Midbrain (tissue), 1 donor: Measurements from ENCODE around the gene VPS13D.

Source experiments
- DNase-seq: peaks from one replicate; lab custom pipeline; 2025; lab: John Stamatoyannopoulos, UW

The VPS13D gene

DNA sequence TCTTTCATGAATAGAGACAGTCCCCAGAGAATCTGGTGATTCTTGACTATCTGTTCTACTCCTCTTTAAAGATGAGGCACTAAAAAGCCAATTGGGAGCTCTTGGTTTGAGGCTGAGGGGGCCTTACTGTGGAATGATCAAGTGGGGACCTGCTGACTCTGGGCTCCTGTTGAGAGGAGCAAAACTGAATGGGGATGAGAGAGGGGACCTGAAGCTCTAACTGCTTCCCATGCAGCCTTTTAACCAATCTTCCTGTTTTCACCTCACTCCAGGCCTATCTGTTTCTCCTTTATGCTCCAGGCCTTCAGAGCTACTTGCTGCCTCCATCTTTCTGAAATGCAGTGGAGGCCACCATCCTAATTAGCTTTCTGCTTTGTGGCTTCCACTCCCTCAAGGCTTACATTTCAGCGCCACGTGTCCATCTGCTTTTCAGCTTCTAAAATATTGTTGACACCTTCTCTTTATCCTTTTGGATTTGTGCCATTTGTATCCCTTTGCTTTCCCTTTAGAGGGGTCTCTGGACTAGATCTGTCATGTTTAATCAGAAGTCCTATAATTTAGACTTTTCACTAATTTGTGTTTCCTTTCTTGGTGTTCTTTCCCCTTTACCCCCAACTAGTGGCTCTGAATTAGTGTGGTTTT lies 242.4 kb downstream of the VPS13D start:
- DNase-seq, result no peak

DNA sequence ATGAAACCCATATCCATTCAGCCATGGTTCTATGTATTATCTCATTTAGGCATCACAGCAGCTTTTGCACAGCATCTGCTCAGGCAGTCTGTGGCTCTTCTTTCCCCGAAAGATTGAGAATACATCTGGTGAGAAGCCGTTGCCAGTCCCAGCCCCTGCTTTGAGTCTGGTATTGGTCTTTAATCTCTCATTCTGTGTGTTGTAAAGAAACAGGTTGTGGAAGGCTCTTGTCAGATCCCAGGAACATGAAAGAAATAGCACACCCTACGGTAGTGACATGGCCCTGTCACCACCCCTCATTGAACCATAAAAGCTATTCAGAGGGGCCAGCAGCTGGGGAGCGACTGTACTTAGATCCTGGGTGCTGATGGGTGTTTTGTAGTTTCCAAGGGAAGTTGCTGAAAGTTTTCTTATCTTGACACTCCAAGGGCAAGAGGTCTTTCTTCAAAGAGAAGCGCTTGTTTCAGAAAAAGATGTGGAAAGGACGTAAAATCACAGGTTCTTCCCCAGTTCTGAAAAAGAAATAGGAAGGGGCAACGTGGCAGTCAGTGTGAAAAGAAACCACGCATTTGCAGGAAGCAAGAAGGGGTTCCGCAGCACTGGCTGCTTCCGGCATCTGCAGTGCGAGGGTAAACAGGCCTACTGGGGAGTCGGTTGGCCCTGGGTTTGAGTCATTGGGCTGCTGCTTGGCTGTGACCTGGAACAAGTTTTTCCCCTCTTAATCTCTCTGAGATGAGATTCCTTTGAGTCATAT lies 243.1 kb downstream of the VPS13D start:
- no peak for DNase-seq

DNA sequence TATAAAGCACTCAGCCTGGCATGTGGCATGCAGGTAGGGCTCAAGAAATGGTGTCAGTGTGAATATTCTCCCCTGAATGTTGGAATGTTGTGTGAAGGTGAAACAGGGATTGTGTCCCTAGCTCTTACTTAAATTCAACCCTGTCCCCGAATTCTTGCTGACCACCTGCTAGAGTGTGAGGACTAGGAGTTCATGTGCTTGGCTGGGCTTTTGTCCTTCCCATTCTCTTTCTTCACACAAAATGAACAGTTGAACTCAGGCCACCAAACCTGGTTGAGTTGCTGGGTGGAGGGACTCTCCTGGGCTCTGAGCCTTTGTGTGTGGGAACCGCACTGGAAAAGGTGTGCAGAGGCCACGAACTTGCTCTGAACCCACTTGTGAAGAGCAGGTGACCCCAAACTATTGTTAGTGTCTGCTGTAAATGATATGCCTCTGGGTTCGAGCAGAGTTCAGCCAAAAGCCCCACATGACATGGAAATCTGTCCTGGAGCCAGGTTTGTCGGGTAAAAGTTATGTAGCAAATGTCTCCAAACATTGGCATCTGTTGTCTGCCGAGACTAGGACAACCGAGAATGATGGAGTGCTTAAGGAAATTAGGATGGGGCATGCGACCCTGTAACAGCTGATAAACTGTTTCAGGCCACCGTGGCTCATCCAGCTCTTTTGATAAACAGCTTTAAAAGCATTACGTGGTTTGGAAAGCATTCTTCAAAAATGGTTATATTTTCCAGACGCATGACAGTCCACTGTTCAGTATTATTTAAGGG lies 243.9 kb downstream of the VPS13D start:
- no peak for DNase-seq

DNA sequence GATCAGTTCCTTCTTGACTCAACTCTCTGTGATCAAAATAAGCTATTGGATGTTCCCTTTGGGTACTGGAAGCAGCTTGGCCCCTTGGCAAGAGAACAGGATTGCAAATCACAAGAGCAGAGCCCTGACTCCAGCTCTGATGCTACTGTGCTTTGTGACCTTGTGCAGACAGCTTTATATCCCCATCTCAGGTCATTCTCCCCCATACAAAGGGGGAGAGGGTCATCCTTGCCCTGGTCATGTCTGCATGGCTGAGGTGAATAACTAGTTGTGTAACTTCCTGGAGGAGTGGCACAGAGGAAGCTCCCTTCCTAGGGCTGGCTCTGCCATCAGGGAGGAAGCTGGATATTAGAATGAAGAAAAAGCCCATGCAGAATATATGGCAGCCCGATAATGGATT lies 245.3 kb downstream of the VPS13D start:
- DNase-seq, result no peak

DNA sequence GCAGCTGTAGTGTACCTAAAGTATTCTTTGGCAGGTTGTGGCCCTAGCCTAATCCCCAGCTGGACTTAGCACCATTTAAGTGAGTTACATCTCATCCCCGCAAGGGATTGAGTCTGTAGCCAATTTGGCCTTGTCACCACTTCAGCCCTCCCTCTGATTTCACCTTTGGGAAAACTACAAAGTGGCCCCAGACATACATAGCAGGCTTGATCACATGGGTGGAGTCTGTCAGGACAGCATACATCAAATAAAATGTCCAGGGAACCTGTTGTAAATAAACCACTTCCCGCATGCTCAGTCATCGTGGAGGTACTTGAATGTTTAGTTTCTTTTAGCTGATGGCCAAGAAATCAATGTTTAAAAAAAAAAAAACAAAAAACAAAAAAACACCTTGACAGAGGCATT lies 245.7 kb downstream of the VPS13D start:
- DNase-seq, result no peak

DNA sequence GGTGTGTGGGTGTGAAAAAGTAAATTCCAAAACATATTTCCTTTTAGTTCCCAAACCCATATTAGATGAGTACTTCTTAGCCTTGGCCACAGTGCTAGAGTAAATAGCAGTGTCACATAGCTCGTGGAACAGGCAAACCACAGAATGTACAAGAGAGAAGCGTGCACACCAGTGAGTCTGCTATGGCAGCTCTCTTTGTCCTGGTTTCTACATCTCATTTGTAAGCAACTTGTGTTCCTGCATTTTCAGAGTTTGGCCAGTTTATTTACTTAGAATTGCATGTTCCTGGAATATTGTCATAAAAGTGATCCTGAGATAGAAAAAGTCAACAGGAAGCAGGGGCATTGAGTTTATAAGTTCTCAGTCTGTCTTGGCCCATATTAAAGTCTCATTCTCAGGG lies 246.1 kb downstream of the VPS13D start:
- DNase-seq, result no peak

DNA sequence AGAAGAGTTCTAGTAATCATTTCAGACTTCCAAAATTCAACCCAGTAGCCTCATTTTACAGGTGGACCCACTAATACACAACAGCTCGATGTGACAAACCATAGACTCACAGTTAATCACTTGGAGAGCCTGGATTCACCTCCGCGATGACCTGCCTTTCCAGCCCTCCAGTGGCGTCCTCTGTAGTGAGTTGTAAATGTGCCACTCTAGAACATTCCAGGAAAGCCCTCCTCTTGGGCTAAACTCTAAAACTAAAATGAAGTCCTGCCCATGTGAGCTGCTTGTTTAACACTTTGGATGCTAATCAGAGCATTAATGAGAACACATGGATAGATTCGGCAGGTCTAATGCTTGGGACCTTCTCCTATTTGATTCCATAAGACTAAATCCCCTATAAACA lies 247.5 kb downstream of the VPS13D start:
- no peak for DNase-seq

DNA sequence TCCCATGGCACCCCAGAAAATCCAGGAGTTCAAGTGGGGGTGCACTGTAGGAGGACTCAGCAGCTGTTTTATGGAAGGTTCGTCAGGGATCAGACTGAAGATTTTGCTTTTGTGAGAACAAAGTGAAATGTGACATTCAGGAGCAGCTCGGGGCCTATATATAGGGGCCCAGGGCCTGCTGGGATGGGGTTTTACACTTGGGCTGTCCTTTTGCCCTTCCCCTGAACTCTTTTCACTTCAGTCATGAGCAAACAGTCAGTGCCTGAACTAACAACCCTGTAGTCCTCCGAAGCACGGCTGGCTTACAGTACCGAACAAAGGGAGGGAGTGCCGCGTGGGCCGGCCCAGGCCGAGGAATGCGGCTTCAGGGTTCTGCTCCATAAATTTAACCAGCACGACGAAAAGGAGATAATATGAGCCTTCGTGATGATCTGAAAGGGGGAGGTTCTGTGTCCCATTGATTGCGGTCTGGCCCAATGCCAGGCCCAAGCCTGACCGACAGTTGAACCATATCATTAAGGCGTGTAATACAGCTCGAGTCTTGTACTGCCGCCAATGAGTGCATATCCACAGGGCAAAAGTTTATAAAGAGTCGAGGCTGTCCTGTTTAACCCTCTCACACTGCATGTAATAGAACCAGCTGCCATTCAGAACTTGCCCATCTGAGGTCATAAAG lies 248.2 kb downstream of the VPS13D start:
- no peak for DNase-seq

DNA sequence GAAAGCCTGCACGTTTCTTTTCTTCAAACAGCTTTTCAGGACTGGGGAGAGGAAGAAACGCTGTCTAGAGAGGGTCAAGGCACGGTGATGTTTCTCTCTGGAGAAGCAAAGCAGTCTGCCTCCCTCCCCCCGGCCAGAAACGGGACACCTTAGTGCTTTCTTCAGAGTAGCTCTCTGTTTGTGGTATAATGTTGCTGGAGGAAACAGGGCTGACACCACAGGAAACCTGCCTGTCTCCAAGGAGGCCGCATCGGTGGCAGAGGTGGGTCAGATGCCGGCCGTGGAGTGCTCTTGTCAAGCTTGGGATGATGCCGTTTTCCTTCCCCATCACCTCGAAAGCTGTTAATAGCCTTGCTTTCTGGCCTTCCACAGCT lies 248.8 kb downstream of the VPS13D start:
- no peak for DNase-seq

DNA sequence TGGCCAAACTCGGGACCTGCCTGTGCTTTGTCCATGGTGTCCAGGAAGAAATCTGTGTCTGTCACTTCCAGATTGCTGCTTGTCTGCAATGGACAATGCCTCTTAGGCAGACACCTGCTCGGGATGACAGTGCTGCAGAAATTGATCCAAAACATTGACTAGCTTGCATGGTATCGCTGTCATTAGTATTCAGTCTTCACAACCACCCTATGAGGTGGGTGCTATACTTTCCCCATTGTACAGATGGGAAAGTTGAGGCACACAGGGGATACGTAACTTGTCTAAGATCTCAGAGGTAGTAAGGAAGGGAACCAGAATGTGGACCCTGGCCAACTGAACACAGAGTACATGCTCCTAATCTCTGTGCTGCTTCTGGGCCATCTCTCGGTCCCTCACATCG lies 249.5 kb downstream of the VPS13D start:
- DNase-seq, result no peak

DNA sequence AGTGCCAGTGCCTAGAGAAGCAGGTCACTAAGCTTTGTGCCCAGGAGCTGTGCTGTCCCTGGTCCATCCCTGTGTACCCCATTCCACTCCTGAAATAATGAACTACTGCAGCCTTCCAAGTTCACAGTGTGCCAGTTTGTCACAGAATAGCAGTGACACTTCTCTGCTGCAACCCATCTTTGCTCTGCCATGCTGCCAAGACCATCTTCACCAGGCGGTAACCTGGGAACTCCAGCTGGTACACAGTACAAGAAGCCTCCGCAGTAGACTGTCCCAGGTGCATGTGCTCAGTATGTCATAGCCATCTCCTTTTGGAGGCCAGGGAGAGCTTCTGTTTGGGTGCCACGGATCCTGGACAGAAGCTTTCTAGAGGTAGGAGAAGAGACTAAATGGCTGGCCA lies 250.2 kb downstream of the VPS13D start:
- DNase-seq, result no peak

DNA sequence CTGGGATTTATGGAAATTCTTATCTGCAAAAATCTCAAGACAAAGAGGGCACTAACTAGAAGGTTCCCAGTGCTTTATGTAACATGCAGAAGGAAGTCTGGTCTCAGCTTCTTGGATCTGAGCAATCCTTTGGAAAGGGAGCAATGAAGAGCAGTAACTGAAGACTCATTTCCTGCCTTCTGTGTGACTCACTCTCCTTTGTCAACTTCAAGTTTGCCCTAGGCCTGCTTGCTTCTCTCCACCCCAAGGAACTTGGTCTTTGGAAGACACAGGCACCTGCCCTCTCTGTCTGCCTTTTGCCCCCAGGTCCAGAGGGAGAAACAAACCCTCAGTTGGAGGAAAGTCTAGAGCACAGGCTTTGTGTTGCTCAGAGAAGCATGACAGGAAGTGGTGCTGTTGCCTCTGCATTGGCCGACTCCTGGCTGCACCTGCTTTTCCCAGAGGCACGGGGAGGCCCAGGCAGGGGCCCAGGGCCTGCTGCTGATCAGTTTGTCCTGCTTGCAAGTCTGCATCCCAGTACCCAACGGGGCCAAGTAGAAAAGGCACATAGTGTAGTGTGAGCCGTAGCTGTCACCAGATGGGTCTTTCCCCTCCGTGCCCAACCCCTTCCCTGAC lies 251.0 kb downstream of the VPS13D start:
- no peak for DNase-seq

DNA sequence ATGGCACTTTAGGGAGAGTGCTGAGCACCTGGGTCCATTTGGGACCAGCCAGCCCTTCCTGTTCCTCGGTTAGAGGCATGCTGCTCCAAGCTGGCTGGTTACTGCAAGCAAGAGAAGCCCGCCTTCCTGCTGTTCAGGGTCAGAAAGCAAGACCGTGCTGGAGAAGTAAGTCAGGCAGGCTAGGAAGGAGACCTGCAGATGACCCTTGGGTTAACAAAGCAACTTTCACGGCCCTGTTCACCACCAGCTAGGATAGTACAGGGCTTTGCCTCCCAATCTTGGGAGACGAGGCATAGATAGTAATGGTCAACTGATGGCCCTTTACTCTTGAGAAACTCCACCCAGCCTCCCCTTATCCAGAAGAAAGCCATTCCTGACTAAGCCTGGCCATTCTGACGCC lies 252.1 kb downstream of the VPS13D start:
- DNase-seq, result no peak

DNA sequence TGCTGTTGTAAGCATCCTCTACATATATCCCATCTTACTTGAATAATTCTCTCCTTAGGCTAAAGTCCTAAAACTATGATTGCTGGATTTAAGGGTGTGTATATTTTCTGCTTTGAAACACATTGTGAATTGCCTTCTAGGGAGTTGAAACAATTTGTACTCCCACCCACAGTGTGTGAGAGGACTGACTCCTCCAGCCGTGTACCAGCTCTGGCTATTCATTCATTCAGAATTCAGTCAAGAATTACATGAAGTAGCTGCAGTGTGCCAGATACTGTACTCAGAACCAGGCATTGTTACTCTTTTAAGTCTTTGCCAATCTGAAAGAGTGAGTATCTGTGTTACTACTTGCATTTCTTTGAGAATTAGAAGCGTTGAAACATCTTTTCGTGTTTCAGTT lies 253.2 kb downstream of the VPS13D start:
- no peak for DNase-seq

DNA sequence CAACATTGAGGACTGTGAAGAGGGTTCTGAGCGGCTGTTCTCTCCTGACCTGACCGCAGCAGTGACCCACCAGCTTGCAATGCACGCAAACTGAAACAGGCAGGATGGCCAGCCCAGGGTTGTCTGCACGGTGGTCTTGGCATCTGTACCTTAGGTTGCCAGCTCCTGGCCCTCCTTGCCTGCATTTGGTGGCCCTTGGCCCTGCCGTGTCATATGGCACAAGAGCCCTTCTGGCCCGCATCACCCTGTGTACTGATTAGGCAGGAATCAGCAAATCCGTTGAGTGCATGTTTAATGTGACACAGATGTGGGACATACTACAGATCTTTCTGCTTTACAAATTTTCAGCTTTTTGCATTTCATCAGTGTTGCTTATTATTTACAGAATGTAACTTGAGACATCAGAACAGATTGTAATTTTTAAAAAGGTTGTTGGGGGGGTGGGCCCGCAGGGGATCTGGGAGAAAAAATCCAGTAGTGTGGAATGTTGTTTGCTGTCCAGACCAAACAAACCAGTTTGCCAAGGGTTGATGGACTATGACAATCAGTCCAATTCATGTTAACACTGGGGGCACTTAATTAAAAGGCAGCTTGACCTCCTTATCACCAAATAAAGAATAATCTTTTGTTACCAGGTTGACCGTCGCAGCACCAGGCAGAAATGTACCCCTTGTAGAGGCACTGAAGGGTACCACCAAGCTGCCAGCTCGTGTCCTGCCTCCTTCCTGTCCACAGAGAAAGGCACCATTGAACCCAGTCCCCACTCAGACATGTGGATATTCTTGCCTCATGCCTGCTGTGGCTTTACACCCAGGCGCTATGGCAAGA lies 255.6 kb downstream of the VPS13D start:
- no peak for DNase-seq

DNA sequence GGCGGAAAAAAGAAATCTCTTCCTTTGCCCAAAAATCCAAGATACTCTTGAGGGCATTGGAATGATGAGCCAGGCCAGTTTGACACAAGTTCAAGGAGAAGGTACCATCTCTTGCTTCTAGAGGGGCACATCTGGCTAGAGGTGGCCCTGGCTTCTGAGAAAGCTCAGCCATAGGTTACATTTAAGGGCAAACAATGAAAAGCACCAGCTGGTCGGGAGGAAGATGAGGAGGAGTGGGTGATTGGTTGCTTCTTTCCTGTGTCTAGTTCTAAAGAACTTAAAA lies 256.2 kb downstream of the VPS13D start:
- no peak for DNase-seq

DNA sequence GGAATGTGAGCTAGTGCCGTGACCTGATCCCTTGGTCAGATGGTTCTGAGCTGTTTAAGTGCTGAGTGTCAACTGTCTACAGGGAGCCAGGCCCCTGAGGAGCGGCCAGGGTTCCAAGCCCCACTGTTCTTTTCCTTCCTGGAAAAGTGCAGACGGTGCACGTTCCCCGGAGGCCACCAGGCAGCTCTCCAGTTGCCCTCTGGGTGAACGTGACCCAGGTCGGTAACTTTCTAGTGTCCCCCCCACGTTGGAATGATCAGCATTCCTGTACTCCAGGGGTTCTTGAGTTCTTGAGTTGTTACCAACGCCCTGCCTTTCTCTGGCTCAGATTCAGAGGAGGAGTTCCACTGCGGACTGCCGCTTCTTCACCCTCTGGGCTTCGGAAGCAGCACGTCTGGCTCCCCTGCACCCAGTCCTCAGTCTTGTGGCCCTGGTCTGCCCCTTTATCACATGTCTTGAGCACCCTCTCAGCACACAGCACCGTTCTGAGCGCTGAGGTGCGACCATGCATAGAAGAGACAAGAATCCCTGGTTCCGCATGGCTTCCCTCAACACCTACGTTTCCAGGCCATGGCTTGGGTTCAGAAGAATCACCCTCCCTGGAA lies 256.7 kb downstream of the VPS13D start:
- no peak for DNase-seq

DNA sequence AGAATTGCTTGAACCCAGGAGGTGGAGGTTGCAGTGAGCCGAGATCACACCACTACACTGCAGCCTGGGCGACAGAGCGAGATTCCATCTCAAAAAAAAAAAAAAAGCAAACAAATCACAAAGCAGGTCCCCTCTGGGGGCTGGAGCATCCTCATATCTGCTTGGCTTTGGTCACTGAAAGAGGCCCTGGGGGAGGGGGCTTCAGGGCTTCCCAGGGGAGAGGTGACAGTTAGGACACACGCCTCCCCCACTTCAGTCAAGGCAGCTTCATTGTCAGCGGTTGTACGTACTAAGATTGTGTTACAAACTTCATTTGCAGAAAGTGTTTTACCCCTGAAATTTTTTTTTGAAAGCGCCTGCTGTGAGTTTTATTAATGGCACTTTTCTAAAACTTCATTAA lies 257.7 kb downstream of the VPS13D start:
- no peak for DNase-seq

DNA sequence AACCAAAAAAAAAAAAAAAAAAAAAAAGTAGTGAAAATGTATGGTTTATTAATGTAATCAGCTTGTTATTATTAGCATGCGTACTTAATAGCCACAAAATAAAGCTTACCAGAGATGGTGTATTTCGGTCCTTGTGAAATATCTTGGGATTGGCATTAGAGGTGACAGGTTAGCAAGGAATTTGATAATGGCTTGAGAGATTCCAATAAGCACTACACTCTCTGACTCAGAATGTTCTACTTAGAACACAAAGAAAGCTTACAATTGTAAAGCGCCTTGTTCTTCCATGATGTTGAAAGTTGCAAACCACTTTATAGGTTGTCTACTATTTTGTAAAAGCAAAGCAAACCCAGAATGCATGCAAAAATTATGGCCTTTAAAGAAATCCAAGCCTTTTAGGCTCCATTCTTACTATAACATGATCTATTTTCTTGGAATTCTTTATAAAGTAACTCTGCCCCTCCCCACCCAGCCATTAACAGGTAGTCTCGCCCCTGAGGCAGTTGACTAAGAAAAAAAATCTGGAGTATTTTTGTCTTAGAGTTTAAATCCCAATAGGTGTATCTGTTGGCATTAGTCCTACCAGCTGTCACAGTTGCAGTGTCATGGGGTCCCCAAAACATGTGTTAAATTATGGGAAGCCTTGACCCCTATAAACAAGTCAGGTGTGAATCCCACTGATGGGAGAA lies 259.0 kb downstream of the VPS13D start:
- no peak for DNase-seq

DNA sequence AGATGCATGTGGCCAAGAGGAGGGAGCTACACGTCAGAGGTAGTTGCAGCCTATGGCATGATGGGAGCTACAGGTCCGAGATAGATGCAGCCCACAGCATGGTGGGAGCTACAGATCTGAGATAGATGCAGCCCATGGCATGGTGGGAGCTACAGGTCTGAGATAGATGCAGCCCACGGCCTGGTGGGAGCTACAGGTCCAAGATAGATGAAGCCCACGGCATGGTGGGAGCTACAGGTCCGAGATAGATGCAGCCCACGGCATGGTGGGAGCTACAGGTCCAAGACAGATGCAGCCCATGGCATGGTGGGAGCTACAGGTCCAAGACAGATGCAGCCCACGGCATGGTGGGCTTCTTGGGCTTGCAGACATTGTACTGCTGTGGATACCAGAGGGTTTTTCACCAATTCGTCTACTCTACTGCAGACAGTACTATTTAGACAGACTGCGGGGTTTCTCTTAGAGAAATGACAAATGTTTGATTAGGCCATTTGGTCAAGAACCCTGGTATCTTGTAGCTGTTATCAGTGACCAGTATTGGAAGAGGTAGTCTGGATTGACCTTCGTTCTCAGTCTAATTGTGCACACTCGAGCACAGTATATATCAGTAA lies 260.8 kb downstream of the VPS13D start:
- DNase-seq, result no peak
